SH-SY5Y (cell line): Measurements from ENCODE around the gene TP53I11.

Experiments
- GATA2 ChIP-seq: IDR thresholded peaks from 2 replicates; pipeline ENCODE4 v1.6.1; 2011; ENCODE audit warnings: mild to moderate bottlenecking, low read depth, low read length
- GATA3 ChIP-seq: IDR thresholded peaks from 2 replicates; pipeline ENCODE4 v1.6.1; 2011; ENCODE audit warnings: low read depth, mild to moderate bottlenecking, low read length, moderate library complexity

DNA sequence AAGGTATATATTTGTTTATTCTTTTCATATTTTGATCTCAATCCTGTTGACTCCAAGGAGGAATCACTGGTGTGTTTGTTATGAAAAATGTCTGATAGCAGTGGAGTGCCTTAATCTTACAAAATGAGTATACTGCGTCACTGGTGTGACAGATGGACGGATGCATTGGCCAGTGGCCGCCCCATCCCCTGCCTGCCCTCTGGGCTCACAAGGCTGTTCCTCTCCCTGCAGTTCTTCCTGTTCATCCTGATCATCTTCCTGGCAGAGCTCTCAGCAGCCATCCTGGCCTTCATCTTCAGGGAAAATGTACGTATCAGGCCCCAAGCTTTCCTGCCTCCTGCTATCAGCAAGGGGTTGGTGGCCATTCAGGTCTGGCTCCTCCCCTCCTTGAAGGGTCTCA lies 32.9 kb downstream of the TP53I11 start:
- TF ChIP-seq GATA3 (no peak), GATA2 (no peak)
